ENCODE data around the gene PKDCC. TPM values are rescaled to one million over a fixed set of nuclear protein-coding genes. Genes with fewer than 3 reads are reported as not detected.
A peak's percentile ranks its signal among the peaks of the same experiment; 100 is the strongest.

PKDCC gene
- total and polyA plus RNA-seq, 2 of the 8 experiments (the other 6 are each of a cell fraction or from before 2014, with no cell fraction given) = 49.9 to 80.1 TPM

DNA sequence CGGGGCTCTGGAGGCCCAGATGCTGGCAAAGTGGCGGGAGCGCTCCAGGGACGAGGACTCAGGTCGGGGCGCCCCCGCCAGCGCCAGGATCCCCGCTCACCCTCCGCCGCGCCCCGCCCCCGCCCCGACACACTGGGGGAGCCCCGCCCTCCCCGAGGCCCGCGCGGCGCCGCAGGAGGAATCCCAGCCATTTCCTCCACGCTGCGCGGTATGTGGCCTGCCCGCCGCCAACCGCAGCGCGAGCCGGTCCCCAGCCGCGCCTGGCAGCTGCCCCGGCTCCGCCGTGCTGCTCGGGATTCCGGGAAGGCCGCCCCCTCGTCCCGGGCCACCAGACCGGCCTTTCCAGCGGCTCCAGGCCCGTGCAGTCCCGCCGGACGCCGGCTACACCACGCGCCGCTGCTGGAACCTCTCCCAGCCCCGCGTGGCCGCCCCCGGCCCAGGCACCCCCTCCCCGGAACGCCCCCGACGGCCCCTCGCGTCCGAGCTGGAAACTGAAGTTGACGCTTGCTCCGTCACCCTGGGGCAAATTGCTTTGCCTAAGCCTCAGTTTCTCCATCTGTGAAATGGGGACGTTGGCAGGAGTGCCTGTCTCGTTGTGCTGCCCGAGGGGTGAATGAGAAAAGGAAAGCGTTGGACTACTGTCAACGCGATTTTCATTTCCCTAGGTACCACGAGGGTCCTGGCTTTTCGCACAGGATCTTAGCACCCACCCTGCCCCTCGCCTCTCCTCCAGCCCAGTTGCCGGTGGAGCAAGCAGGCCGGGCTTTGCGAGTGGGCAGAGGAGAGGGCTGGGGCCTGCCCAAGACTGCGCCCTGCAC lies 53.6 kb downstream of the PKDCC start (continued):
- no peak for TF ChIP-seq CHD1 (IDR thresholded peaks at IDR 0.05; ENCODE audit: low read depth, low read length)
- no peak for TF ChIP-seq CEBPB (IDR thresholded peaks at IDR 0.05; ENCODE audit: low read depth, low read length)
- TF ChIP-seq HDAC2 (IDR thresholded peaks at IDR 0.05; ENCODE audit: borderline replicate concordance in 1 of 2, low read depth in 2 of 2, low read length in 2 of 2) = peak in 1 of 2 experiments; percentile 89; a peak in 1 of 4 replicates
- no peak for TF ChIP-seq CREB1 (IDR thresholded peaks at IDR 0.05)
- no peak for TF ChIP-seq SP2 (IDR thresholded peaks at IDR 0.05; ENCODE audit: low read length)
- peak; percentile 25 for TF ChIP-seq KDM4A (IDR thresholded peaks at IDR 0.05; ENCODE audit: low read depth, low read length, severe bottlenecking)
- TF ChIP-seq TEAD4 (IDR thresholded peaks at IDR 0.05; ENCODE audit: low read depth, low read length) = peak; percentile 72; the same call in 1 of the 2 replicates
